ENCODE measurements around the gene PHKB. TPM values are rescaled to one million over a fixed set of nuclear protein-coding genes. Genes with fewer than 3 reads are reported as not detected.

The PHKB gene
- total RNA-seq, 1 donor from 2014 or later, result 57.7 TPM

DNA sequence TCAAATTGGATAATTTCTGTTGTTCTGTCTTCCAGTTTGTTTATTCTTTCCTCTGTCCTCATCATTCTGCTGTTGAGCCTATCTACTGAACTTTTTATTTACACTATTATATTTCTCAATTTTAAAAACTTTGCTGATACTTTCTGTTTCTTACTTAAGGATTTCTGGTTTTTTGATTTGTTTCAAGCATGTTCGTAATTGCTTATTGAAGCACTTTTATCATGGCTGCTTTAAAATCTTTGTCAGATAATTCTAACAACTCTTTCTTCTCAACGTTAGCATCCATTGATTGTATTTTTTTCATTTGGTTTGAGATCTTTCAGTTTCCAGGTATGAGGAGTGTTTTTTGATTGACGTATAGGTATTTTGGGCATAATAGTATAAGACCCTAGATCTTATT lies 116.9 kb downstream of the PHKB start:
- no peaks in the 10 kb centered on the region for H3K36me3 Mint-ChIP-seq (ENCODE audit: low read depth)
- H3K9me3 Mint-ChIP-seq (ENCODE audit: low read depth), result peaks cover 9% of the 10 kb centered on the region
- no peak for DNase-seq (ENCODE audit: low spot score)
- H3K4me1 Mint-ChIP-seq (ENCODE audit: low read depth), result peaks cover 14% of the 10 kb centered on the region
- TF ChIP-seq, protein P1, sequence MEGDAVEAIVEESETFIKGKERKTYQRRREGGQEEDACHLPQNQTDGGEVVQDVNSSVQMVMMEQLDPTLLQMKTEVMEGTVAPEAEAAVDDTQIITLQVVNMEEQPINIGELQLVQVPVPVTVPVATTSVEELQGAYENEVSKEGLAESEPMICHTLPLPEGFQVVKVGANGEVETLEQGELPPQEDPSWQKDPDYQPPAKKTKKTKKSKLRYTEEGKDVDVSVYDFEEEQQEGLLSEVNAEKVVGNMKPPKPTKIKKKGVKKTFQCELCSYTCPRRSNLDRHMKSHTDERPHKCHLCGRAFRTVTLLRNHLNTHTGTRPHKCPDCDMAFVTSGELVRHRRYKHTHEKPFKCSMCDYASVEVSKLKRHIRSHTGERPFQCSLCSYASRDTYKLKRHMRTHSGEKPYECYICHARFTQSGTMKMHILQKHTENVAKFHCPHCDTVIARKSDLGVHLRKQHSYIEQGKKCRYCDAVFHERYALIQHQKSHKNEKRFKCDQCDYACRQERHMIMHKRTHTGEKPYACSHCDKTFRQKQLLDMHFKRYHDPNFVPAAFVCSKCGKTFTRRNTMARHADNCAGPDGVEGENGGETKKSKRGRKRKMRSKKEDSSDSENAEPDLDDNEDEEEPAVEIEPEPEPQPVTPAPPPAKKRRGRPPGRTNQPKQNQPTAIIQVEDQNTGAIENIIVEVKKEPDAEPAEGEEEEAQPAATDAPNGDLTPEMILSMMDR (IDR thresholded peaks at IDR 0.05), result no peak
- H3K27me3 Mint-ChIP-seq (ENCODE audit: low read depth), result no peaks in the 10 kb centered on the region
- H3K4me3 Mint-ChIP-seq (ENCODE audit: unreplicated experiment), result no peak overlapping the region
- no peak overlapping the region for H3K27ac Mint-ChIP-seq (ENCODE audit: unreplicated experiment)

DNA sequence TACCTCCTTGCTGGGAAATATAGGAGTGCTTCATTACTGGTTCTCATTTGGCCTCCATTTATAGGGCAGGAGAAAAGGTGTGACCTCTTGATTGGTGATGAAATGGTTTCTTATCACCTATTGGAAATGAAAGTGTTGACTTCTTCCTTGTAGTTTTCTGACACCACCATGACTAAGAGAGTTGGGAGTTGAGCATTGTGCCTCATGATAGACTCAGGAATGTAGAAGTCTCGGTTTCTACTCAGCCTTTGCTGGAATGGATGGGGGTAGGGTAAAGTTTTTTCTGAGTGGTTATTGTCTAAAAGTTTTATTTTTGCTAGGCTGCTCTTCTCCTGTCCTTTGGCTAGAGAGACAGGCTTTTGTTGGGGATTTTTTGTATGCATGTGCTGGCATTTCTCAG lies 117.4 kb downstream of the PHKB start:
- no peak for DNase-seq (ENCODE audit: low spot score)
- TF ChIP-seq, protein P1 (IDR thresholded peaks at IDR 0.05), result no peak
- H3K4me3 Mint-ChIP-seq (ENCODE audit: unreplicated experiment), result no peak overlapping the region
- peaks cover 14% of the 10 kb centered on the region for H3K4me1 Mint-ChIP-seq (ENCODE audit: low read depth)
- peaks cover 9% of the 10 kb centered on the region for H3K9me3 Mint-ChIP-seq (ENCODE audit: low read depth)
- no peak overlapping the region for H3K27ac Mint-ChIP-seq (ENCODE audit: unreplicated experiment)
- H3K27me3 Mint-ChIP-seq (ENCODE audit: low read depth), result no peaks in the 10 kb centered on the region
- H3K36me3 Mint-ChIP-seq (ENCODE audit: low read depth), result no peaks in the 10 kb centered on the region

GRCh38 chr16:47581114-47581513 lies 120.0 kb downstream of the PHKB start:
- DNase-seq (ENCODE audit: low spot score), result no peak
- Mint-ChIP-seq H3K4me3 (ENCODE audit: unreplicated experiment) (no peak overlapping the region), H3K9me3 (ENCODE audit: low read depth) (no peaks in the 10 kb centered on the region), H3K27me3 (ENCODE audit: low read depth) (no peaks in the 10 kb centered on the region), H3K36me3 (ENCODE audit: low read depth) (no peaks in the 10 kb centered on the region), H3K27ac (ENCODE audit: unreplicated experiment) (no peak overlapping the region), H3K4me1 (ENCODE audit: low read depth) (peaks cover 5% of the 10 kb centered on the region)
- TF ChIP-seq, protein P1 (IDR thresholded peaks at IDR 0.05), result peak; percentile 26

DNA sequence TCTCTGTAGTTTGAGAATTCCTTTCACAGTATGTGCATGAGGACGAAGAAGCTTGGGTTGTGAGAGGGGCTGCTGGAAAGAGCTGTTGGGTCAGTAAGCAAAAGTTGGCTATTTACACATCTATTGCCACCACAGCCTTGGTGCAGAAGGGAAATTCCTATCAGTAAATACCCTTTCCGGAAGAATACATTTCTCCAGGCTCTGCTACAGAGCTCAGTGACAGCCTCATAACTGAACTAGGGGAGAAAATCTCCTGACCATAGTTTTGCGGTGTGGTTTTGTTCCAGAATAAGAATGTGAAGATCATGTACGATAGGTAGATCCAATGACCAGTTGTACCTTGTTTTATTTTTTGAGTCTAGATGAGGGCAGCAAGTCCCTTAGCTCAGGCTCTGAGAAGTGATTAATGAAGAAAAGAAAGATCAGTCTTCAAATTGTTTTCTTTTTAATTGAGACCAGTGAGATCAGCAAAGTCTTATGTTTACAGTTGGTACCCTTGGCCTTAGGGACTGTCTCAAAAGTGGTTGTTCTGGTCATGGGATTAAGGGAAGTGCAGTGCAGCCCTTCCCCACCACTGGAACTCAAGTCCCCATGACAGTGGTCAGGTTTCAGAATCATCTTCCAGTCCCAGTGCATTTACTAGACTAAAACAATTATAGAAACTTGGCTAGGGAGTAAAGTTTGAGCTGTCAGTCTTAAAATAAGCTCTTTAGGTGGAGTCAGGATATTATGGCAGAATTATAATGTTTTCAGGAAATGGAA lies 123.5 kb downstream of the PHKB start:
- no peaks in the 10 kb centered on the region for H3K4me1 Mint-ChIP-seq (ENCODE audit: low read depth)
- no peak overlapping the region for H3K27ac Mint-ChIP-seq (ENCODE audit: unreplicated experiment)
- peaks cover 4% of the 10 kb centered on the region for H3K36me3 Mint-ChIP-seq (ENCODE audit: low read depth)
- H3K9me3 Mint-ChIP-seq (ENCODE audit: low read depth), result no peaks in the 10 kb centered on the region
- DNase-seq (ENCODE audit: low spot score), result no peak
- no peaks in the 10 kb centered on the region for H3K27me3 Mint-ChIP-seq (ENCODE audit: low read depth)
- no peak overlapping the region for H3K4me3 Mint-ChIP-seq (ENCODE audit: unreplicated experiment)
- TF ChIP-seq, protein P1 (IDR thresholded peaks at IDR 0.05), result no peak

DNA sequence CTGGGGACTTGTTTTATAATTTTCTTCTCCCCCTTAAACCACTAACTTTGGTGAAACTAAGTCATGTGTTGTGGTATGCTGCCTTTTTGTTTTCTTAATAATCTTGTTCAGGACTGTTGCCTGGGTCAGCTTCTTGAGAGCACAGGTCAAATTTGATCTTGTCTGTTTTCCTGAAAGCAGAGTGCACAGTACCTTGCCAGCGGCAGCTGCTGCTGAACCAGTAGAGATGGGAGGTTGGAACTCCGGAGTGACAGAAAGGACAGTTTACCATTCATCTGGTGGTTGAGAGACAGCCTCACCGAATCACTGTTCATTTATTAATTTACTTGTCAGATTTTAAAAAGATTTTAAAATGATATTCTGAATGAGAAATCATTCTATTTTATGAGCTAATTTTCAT lies 125.0 kb downstream of the PHKB start:
- DNase-seq (ENCODE audit: low spot score), result no peak
- TF ChIP-seq, protein P1 (IDR thresholded peaks at IDR 0.05), result no peak
- Mint-ChIP-seq H3K4me3 (ENCODE audit: unreplicated experiment) (no peak overlapping the region), H3K4me1 (ENCODE audit: low read depth) (no peaks in the 10 kb centered on the region), H3K27ac (ENCODE audit: unreplicated experiment) (no peak overlapping the region), H3K9me3 (ENCODE audit: low read depth) (no peaks in the 10 kb centered on the region), H3K27me3 (ENCODE audit: low read depth) (no peaks in the 10 kb centered on the region), H3K36me3 (ENCODE audit: low read depth) (peaks cover 12% of the 10 kb centered on the region)
